GM18907 (cell line): Measurements from ENCODE around the gene MYO5B.
A peak's percentile ranks its signal among the peaks of the same experiment; 100 is the strongest.
"Not testable (repeated sequence)": the region's sequence is repeated elsewhere in the genome, so short reads cannot be mapped to it uniquely, and the experiment has no call there.

Experiments
- ATAC-seq: cut with Tn5 transposase; IDR thresholded peaks from one replicate; pipeline ENCODE4 v1.9.1; 2021; ENCODE audit warnings: mild to moderate bottlenecking, moderate library complexity; ENCODE audit not compliant: unreplicated experiment

Gene MYO5B

DNA sequence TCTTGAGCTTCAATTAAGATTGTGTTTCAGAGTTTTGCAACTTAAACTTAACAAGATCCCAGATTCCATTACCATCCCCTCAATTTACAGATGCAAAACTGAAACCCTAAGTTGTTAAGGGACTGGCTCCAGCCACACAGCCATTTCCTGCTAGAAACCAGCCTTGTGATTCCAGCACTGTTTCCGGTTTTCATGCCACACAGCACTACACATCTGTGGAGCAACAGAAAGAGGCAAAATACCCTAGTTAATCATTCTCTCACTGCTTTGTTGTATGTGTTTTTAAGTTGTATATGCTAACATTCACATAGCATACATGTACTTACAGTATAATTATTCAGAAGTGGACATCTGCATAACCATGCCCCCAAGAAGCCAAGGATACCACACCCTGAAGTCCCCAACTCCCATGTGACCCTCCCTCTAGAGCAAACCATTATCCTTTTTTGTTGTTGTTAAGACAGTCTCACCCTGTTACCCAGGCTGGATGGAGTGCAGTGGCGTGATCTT, 87.4 kb downstream of the MYO5B start:
- no peak for ATAC-seq

DNA sequence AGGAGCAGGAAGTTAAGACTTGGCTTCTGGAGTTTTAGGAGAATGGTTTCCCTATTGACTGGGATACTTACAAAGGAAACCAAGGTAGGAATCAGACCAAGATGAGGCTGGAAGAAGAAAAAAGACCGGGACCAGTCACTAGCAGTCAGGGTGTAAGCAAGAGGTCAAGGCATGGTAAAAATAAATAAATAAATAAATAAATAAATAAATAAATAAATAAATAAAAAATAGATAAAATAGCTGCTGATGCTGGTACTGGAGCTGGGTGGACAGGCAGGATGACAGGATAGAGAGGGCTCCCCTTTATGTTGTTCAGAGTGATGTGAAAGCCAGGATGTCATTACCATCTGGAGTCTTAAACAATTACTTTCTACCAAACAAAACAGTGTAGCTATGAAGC, 89.9 kb downstream of the MYO5B start:
- ATAC-seq: no peak

DNA sequence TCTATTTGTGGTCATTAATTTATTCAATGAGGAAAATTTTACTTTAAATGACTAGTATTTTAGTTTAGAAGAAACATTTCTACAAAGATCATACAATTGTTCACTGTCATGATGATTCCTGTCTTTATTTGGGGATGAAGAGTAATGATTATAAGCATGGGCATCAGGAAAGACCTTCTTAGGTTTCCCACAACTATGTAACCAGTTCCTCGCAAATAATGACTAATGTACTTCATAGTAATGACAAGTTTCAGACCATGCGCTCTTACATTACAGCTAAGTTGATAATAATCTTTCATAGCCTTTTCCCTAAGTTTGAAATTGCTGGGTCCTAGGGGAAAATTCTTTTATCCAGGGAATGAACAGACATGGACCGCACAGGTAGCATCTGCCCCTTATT, 90.5 kb downstream of the MYO5B start:
- ATAC-seq: no peak

DNA sequence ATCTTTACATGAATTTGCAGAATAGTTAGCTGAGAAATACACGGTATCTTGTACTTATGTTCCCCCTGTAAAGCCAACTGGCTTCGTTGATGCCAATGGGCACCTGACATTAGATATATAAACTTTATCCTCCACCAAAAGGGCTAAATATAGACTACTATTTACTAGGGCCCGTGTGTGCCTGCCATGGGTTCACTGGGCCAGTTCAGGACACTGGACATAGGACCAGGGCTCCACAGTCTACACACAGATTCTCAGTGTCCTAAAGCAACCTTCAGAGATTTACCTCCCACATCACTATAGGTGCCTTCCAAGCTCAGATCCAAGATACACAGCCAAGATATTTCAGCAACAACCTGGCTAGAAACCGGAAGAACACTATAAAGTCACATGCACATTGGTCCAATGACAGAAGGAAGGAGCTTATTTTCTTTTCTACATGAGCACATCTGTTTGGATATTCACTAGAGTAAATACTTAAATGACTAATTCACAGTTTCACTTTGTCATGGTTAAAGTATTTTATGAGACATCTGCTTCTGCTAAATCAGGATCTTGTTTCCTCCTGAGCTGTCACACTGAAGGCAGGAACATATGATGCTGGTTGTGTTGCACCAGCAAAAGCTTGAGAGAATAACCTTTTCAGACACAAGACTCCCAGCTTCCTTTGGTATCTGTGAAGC, 95.1 kb downstream of the MYO5B start:
- ATAC-seq: peak; percentile 81

DNA sequence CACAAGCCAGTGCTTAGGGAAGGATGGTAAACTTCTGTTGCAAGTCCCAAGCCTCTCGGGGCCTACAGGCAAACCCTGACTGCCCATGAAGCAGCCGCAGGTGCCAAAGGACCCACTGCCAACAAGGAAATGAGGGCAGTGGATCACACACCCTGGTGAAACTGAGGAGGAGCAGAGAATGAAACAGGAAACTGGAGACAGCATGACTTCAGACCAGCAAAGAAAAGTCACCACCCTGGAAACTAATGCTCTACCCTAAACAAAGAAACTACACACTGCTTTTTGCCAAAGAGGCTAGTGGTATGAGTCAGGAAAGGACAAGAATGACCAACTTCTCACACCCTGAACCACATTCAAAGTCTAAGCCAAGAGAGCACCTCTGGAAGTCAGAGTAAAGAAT, 97.2 kb downstream of the MYO5B start:
- ATAC-seq: no peak

DNA sequence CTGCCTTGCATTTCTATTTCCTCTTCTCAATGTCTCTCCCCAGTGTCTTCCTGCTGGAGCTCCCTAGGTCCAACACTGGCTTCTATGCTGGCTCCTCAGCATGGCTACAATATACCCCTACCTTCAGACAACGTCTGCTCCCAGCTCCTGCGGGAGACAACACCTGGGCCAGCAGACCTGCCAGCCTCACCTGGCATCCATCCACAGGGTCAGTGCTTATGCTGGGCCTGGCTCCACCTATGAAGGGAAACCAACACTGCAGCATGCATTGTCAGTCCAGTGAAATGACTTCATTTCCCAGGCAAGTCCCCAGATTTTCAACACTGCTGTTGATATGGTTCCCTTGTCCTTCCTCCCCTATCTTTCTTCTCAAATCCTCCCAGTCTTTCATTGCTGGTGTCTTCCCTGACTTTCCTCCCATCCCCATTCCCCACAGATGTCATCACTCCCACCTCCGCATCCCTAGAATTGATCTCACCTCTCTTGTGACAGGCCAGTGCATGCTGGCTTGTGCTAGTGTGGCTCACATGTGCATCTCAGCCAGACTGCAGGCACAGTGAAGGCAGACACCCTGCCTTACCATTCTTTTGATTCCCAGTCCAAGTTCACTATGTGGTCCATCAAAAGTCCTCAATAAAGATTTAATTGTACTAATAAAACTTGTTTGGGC, 98.0 kb downstream of the MYO5B start:
- no peak for ATAC-seq

DNA sequence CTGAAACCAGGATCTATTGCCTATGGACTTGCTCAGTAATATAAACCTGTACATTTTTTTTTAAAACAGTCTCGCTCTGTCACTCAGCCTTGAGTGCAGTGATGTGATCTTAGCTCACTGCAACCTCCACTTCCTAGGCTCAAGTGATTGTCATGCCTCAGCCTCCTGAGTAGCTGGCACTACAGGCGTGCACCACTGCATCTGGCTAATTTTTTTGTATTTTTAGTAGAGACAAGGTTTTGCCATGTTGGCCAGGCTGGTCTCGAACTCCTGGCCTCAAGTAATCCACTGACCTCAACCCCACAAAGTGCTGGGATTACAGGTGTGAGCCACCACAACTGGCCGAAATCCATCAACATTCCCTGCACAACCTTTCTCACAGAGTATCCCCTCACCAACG, 100.2 kb downstream of the MYO5B start:
- ATAC-seq: not testable (repeated sequence)

DNA sequence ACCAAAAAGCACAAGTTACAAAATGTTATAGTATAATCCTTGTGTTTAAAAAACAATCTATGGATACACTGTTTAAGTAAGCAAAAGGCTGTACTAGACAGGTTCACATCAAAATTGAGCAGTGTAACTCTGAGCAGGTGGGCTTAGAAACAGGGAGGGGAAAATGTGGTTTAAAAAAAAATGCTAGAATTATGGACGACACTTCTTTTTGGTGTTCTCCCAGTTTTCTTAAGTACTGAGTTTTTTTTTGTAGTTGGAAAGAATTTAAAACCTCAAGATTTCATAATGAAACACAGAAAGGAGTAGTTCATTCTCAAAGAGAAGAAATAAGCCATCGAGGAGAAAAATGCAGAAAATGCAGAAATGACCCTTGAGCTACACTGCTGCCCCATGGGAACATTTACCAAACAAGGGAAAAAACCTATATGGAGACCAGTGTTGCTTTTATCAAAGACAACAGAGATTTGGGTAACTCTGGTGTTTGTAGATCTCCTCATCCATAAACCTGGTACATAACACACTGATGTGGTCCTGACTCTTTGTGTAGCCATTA, 100.7 kb downstream of the MYO5B start:
- no peak for ATAC-seq

DNA sequence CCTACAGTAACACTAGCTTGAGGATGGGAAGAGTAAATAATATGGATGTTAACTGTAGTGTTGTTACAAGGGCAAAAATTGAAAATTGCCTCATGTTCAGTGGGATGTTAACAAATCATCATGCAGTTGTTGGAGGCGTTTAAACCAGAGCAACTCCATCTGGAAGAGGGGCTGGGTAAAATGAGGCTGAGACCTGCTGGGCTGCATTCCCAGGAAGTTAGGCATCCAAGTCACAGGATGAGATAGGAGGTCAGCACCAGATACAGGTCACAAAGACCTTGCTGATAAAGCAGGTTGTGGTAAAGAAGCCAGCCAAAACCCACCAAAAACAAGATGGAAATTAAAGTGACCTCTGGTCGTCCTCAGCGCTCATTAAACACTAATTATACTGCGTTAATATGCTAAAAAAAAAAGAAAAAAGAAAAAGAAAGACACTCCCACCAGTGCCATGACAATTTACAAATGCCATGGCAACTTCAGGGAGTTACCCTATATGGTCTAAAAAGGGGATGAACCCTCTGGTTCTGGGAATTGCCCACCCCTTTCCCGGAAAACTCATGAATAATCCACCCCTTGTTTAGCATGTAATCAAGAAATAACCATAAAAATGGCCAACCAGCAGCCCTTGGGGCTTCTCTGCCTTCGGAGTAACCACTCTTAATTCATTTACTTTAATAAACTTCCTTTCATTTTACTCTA, 101.4 kb downstream of the MYO5B start:
- ATAC-seq: no peak

DNA sequence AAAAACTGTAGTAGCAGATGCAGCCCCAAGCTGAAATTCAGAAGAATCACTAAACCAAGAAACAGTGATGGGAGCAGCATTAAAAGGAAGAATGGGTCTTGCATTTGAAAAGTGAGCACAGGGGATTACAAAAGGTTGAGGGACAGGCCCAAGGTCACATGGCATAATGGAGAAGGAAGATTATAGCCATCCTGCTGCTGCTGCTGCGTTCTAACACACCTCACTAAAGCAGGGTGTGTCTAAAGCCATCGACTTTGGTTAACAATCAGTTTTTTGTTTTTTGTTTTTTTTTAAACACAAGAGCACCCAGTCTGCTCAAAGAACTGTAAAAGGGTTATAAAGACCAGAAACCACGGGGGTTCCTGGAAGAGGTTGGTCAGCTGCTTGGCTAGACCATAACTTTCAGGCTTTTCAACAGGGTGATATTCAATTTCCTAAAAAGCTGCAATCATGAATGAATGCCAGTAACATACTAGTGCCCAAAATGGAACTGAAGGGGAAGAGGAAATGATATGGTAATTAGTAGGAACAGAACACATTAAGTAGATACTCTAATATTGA, 102.6 kb downstream of the MYO5B start:
- no peak for ATAC-seq

DNA sequence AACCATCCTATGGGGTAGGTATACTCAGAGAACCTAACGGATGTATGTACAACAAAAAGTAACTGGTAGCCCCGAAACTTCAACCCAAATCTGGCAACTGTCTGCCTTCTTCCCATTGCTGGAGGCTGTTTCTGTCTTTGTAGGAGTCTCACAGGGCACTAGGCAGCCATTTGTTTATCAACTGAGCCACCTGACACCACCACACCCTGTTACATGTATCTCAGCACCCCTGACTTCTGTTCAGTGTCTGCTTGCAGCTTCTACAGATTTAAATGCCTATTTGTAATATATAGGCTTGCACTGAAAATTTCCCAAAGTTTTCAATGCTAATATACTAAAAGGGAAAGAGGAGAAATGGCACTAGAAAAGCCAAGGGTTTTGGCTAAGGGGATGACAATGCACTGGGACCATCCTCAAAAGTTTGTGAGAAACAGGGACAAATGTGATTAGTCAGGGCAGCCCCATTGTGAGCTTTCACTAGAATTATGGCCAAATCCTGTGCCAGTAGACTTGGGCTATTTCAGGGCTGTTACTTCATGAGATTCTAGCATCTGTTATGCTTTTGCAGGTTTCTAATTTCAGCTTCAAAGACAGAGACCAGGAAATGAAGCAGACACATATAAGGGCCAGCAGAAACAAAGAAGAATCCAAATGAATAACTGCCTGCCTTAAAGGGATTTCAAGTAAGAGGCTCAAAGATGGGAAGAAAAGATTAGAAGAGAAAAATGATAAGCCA, 103.3 kb downstream of the MYO5B start:
- no peak for ATAC-seq

DNA sequence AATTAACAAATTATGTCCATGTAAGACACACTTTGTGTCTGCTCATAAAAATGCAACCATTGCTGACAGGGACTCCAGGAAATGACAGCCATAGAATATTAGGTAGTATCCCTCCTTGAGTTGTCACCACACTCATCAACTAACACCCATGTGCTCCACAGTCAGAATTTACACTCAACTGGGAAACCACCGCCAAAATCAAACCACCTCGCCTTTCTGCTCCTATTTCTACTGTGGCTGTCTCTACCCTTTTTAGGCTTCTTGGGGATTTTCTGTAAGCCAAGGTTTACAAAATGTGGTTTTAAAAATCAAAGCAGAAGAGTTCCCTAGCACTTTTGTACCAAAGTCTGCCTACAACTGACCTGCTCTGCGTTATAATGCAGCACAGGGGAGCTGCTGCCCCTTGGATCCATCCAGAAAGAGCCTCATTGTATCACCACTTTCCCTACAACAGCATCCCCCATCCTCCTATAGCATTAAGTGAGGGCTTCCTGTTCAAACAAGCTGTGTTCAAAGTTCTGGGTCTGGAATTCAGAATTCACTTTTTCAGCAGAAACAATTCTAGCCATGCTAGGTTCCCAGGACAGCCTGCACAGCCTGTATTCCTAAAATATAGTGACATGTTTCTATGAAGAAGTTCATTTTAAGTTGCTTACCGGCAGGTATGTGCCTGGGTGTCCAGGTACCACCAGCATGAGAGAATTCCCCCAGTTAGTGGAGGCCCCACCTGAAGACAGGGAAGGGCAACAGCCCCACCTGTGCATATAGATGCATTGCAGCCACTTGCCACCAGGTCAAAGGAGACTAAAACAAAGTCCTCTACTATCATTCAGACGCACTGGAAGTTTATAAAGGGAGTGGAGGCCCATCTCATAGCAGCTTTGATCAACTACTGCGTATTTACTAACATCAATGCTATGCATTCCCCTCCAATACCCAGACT, 104.3 kb downstream of the MYO5B start:
- no peak for ATAC-seq

DNA sequence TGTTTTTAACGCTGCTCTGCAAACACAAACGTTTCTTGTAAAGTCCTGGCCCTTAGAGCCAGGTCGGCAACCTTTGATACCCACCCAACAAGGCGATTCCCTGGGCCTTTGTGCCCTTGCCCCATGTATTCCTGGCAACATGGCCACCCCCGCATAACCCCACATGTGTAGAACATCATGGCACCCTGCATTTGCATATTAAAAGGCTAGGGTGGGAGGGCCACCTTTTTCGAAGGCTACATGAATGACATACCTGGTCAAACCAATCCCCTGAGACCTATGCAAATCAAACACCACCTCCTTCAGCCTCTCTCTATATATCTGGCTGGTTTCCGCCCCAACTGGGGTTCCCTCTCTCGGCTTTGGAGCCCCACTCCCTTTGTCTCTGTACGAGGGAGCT, 105.2 kb downstream of the MYO5B start:
- no peak for ATAC-seq

DNA sequence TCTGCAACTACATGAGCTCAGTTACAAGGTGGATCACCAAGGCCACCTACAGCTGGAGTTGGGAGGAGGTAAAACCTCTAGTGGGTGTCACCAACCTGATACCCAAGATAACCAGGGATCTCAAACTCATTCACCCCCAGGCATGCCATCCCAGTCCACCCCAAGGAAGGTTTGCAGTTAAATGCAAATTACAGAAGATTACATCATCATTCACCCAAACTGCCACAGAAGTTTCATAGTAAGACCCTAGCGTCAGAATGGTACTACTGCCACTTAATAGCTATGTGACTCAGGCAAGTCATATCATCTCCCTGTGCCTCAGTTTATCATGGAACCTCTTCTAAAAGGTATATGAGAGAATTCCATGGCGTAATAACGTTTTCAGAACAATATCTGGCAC, 111.2 kb downstream of the MYO5B start:
- ATAC-seq: no peak

DNA sequence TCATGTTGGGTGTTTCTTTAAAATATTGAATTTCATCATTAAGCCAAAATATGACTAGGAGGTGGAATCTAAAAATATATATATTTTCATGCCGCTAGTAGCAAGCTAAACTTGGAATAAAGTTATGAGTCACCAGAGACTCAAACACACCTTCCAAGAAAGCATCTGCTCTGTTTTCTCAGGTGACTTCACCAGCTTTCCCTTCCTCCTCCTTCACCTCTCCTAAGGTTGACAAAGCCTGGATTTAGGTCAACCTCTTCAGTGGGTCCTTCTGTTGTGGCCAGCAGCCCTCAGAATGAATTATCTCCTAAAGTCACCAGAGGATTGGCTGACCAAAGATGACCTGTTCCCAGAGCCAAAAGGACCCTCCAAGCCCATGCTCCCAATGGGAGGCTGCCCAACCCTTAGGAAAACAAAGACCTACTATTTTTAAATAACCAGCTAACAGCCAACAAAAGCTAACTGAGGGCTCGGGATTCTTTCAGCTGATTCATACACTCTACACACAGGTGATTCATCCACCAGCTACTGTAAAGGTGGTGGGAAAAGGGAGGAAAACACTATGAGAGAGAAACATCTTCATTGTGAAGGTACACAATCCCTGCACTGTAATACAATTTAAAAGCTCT, 113.9 kb downstream of the MYO5B start:
- no peak for ATAC-seq

DNA sequence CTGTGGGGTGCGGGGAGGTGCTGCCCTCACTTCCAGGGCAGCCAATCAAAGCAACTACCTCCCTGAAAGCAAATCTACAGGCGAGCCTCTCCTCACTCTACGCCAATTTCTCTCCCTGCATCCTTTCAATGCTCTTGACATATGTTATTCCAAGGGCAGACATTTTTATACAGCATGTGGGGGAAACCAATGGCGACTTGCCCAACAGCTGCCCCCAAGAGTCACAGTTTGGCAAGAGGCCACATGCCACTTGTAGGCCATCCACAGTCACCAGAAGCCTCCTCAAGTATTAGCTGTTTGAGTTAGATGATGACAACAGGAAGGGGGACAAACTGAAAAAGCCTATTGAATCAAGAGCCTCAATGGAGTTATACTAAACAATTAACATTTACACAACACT, 114.6 kb downstream of the MYO5B start:
- no peak for ATAC-seq

DNA sequence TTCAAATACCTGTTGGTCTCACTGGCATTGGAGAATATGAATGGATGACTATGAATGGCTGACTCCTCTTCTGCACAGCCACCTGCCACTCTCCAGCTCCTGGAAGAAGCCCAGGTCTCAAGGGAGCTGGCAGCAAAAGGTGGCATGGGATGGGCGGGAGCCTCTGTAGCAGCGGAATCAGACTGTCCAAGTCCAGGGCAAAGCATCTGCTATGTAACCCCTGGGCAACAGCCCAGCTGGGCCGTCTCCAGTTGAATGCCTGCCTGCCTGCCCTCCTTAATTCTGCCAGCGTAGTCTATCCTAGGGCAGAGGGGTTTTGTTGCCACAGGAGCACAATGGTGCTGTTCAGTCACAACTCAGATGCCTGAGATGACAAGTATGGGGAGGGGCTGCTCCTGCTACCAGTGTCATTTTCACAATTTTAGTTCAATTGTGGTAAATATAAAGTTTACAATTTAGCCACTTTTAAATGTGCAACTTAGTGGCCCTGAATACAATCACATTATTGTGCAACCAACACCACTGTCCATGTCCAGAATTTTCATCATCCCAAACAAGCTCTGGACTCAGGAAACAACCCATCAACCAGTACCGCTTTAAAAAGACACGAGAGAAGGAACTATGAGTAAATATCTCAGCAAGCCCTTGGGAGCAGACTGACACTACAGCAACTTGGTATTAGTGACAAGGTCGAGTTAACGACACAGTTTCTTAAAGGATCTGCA, 115.2 kb downstream of the MYO5B start:
- ATAC-seq: no peak

DNA sequence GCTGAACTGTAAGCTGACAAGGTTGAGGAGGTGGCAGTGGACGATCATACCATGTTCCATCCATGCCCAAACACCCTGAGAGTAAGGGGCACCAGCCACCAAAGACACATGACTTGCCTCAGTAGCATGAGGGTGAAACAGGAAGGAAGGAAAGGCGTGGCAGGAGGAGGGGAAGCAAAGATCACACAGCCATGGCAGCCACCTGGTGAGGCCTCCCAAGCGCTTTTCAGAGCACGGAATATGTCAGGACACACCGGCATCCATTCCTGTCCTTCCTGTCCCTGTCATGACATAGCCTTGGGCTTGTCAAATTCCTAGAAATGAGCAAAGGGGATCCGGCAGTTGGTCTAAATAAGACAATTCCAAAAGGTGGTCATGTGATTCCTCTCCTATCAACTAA, 118.7 kb downstream of the MYO5B start:
- no peak for ATAC-seq

DNA sequence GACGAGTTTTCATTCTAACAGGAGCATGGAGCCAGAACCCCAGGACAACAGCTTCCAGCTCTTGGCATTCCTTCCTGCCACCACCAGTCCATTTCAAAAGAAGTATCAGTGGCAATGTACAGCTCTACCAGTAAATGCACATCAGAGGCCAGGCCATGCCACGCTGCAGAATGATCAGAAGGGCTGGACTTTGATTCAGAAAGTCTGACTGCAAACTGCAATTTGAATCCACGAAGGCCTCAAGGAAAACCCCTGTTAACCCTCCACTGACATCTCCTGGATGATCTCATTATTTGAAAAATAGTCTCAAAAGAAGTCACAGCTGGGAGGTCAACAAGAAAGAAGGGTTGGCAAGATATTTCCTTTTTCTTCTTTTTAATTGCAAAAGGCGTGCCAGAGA, 119.2 kb downstream of the MYO5B start:
- no peak for ATAC-seq
